Astrocyte of the spinal cord (primary cell): ENCODE measurements around the gene ERCC2.
A peak's percentile ranks its signal among the peaks of the same experiment; 100 is the strongest.

Source experiments
- DNase-seq: peaks from one replicate; pipeline ENCODE4 v3.0.0; 2011; ENCODE audit warnings: low read depth, low spot score
- H3K4me3 ChIP-seq: 2 replicates; pipeline ENCODE4 v1.5.1; 2011; ENCODE audit warnings: low read depth, mild to moderate bottlenecking, low read length, moderate library complexity
- in situ Hi-C: cut with HindIII; loops from 2 replicates; pipeline ENCODE4 v1.10.0; 2017; ENCODE audit warnings: low sequenced_read_pairs
- TF ChIP-seq, protein P1 (sequence below): IDR thresholded peaks from 2 replicates; pipeline ENCODE4 v1.5.1; 2012; ENCODE audit warnings: low read depth, mild to moderate bottlenecking, low read length, inconsistent platforms

ERCC2 gene

DNA sequence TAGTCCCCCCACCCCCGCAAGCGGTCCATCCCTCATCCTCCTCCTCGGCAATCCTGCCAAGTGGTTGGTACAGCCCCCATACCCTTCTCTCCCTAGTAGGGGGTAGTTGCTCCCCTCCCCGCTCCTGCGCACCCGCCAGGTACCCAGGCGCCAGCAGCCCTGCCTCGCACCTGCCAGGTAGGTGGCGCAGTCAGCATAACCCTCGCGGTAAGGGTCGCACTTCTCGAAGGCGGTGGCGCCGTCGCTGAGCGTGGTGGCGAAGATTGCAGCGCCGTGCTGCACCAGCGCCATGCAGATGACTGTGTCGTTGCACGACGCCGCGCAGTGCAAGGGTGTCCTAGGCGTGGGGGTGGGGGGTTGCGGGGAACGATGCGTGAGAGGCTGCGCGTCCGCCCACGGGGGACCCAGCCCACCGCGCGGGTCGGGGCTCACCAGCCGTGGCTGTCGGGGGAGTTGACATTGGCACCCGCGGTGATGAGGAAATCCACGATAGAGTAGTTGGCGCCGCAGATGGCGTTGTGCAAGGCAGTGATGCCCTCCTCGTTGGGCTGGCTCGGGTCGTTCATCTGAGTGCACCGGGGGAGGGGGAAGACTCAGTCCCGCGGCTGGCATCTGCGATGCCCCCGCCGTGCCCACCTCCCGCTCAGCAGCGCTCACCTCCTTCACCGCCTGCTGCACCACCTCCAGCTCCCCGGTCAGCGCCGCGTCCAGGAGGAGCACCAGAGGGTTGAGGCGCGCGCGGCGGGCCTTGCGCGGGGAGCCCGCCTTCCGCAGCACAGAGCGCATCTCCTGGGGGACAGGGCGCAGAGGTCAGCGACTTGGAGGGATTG, 15.2 kb upstream of the ERCC2 start:
- no peak for DNase-seq
- TF ChIP-seq, protein P1, sequence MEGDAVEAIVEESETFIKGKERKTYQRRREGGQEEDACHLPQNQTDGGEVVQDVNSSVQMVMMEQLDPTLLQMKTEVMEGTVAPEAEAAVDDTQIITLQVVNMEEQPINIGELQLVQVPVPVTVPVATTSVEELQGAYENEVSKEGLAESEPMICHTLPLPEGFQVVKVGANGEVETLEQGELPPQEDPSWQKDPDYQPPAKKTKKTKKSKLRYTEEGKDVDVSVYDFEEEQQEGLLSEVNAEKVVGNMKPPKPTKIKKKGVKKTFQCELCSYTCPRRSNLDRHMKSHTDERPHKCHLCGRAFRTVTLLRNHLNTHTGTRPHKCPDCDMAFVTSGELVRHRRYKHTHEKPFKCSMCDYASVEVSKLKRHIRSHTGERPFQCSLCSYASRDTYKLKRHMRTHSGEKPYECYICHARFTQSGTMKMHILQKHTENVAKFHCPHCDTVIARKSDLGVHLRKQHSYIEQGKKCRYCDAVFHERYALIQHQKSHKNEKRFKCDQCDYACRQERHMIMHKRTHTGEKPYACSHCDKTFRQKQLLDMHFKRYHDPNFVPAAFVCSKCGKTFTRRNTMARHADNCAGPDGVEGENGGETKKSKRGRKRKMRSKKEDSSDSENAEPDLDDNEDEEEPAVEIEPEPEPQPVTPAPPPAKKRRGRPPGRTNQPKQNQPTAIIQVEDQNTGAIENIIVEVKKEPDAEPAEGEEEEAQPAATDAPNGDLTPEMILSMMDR = no peak
- no peak overlapping the region for H3K4me3 ChIP-seq
- in situ Hi-C loops = no loop called here

DNA sequence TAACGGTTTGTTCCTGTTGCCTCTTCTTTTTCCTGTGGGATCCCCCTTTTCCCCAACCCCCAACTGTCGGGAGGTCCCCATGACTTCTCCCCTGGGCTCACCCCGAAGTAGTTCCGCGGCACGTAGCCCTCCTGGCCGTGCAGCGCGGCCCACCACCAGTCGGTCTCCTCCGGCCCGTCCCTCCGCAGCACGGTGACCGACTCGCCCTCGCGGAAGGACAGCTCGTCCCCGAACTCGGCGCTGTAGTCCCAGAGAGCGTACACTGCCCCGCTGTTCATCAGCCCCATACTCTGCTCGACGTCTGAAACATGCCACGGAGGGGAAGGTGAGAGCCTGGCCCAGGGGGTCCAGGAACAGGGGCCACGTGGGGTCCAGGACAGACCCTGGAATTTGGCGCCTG, 12.1 kb upstream of the ERCC2 start:
- DNase-seq = no peak
- TF ChIP-seq, protein P1 = no peak
- in situ Hi-C loops = no loop called here
- no peak overlapping the region for H3K4me3 ChIP-seq

DNA sequence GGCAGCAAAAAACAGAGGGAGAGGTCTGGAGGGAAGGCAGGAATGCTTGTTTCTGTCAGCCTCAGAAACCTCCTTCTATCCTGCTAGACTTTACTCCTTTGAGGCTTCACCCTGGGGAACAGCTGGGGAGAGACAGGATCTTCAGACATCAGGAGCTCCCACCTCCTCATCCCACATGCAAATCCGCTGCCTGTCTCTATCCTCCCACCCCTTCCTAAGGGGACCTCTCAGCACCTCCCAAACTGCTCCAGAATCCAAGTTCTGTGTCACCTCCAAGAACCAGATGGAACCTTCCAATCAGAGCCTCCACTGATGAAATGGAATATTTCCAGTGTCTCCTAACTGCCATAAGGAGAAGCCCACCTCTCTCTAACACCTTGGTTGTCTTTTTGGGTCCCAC, 9.7 kb upstream of the ERCC2 start:
- TF ChIP-seq, protein P1 = no peak
- no peak for DNase-seq
- H3K4me3 ChIP-seq = no peak overlapping the region
- in situ Hi-C loops = no loop called here

- in situ Hi-C loops = no loop called here
- no peak overlapping the region for H3K4me3 ChIP-seq
- TF ChIP-seq, protein P1 = no peak
- peak; percentile 87 for DNase-seq
These were observed 5.8 kb upstream of the ERCC2 start for GRCh38 chr19:45376045-45376724.

GRCh38 chr19:45368737-45369340, 1.5 kb downstream of the ERCC2 start:
- in situ Hi-C loops = no loop called here
- TF ChIP-seq, protein P1 = no peak

DNA sequence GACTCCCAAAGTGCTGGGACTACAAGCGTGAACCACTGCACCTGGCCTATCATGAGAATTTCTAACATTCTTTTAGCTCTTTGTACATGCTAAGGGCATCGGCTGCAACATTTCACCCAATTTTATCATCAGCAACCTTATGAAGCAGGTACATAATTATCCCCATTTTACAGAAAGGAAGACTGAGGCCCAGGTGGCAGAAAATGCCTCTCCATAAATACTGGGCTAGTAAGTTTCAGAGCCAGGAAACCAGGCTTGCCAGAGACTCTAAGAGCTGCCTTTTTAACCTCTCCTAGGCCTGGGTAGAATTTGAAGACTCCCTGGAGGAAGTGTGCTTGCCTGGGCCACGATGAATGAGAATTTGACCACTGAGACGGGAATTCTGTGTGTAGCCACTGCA, 2.2 kb downstream of the ERCC2 start:
- no peak for DNase-seq
- H3K4me3 ChIP-seq = no peak overlapping the region
- in situ Hi-C loops = no loop called here
- TF ChIP-seq, protein P1 = no peak

More at GRCh38 chr19:45368737-45369340, 1.5 kb downstream of the ERCC2 start:
- DNase-seq = no peak
- H3K4me3 ChIP-seq = no peak overlapping the region
